KMS-11 (cell line): ENCODE data around the gene IPMK.

Experiments
- H2AFZ ChIP-seq: fragments of 200-600 bp; sonication (generic); 2 replicates; pipeline ENCODE4 v1.6.1; 2016; ENCODE audit warnings: antibody characterized with exemption, mixed run types, low read depth
- H3K27ac ChIP-seq: fragments of 200-600 bp; sonication (generic); 2 replicates; pipeline ENCODE4 v1.6.1; 2016; ENCODE audit warnings: mild to moderate bottlenecking, mixed run types
- H3K27me3 ChIP-seq: fragments of 200-600 bp; sonication (generic); 2 replicates; pipeline ENCODE4 v1.6.1; 2017; ENCODE audit warnings: mild to moderate bottlenecking, low read depth, mixed run types, moderate library complexity; ENCODE audit not compliant: insufficient read depth
- H3K36me3 ChIP-seq: fragments of 200-600 bp; sonication (generic); 2 replicates; pipeline ENCODE4 v1.6.1; 2017; ENCODE audit warnings: mild to moderate bottlenecking, mixed run types; ENCODE audit not compliant: insufficient read depth
- H3K4me1 ChIP-seq: fragments of 200-600 bp; sonication (generic); 2 replicates; pipeline ENCODE4 v1.6.1; 2016; ENCODE audit warnings: mild to moderate bottlenecking, low read depth, mixed run types; ENCODE audit not compliant: poor library complexity, severe bottlenecking
- H3K4me2 ChIP-seq: fragments of 200-600 bp; sonication (generic); 2 replicates; pipeline ENCODE4 v1.7.0; 2016; ENCODE audit warnings: mild to moderate bottlenecking, mixed run types
- H3K4me3 ChIP-seq: fragments of 200-600 bp; sonication (generic); IDR thresholded peaks from 2 replicates; pipeline ENCODE4 v1.6.1; 2017; ENCODE audit warnings: low read depth, low read length, mixed read lengths; ENCODE audit not compliant: insufficient read depth
- H3K79me2 ChIP-seq: fragments of 200-600 bp; sonication (generic); 2 replicates; pipeline ENCODE4 v1.6.1; 2016; ENCODE audit warnings: low read depth, mixed run types; ENCODE audit not compliant: insufficient read depth
- H3K9ac ChIP-seq: fragments of 200-600 bp; sonication (generic); 2 replicates; pipeline ENCODE4 v1.6.1; 2016; ENCODE audit warnings: mild to moderate bottlenecking, mixed run types
- H4K20me1 ChIP-seq: fragments of 200-600 bp; sonication (generic); 2 replicates; pipeline ENCODE4 v1.6.1; 2016; ENCODE audit warnings: mild to moderate bottlenecking, mixed run types; ENCODE audit not compliant: insufficient read depth
- CTCF ChIP-seq: fragments of 200-600 bp; sonication (generic); conservative IDR thresholded peaks from 2 replicates; pipeline ENCODE4 v1.6.1; 2017; ENCODE audit warnings: low read depth, mild to moderate bottlenecking, antibody characterized with exemption, low read length, moderate library complexity, mixed read lengths

Gene IPMK

GRCh38 chr10:58305821-58306220 is 38.1 kb upstream of the IPMK start:
- no peak for TF ChIP-seq CTCF
- Histone ChIP-seq H3K27ac (no peak overlapping the region), H3K36me3 (no peaks in the 10 kb centered on the region), H3K4me1 (no peaks in the 10 kb centered on the region), H2AFZ (no peak overlapping the region), H3K9ac (no peak overlapping the region), H3K4me3 (no peak overlapping the region), H3K27me3 (no peaks in the 10 kb centered on the region), H4K20me1 (no peaks in the 10 kb centered on the region), H3K4me2 (no peak overlapping the region), H3K79me2 (no peaks in the 10 kb centered on the region)

DNA sequence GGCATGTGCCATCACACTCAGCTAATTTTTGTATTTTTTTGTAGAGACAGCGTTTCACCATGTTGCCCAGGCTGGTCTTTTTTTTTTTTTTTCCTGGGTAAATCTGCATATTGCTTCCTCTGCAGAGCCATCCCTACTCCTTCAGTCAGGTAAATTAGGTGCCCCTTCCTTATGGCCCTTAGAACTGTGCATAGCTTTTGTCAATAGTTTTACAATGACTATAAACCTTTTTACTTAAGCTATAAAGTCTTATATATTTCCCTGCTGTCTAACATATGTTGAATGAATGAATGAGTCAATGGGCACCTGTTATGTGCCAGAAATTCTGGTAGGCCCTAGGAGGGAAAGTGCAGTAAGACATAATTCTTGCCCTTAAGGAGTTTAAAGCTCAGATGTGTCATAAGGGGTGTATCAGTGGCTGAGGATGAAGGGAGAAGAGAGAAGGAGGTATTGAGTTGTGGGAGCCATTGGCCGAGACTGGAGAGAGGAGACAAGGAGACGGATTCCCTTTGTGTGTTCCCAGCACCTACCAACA is 36.5 kb upstream of the IPMK start:
- H4K20me1 ChIP-seq = no peaks in the 10 kb centered on the region
- no peak overlapping the region for H2AFZ ChIP-seq
- H3K27me3 ChIP-seq = no peaks in the 10 kb centered on the region
- H3K4me2 ChIP-seq = no peak overlapping the region
- H3K4me1 ChIP-seq = no peaks in the 10 kb centered on the region
- no peaks in the 10 kb centered on the region for H3K79me2 ChIP-seq
- TF ChIP-seq CTCF = no peak
- H3K36me3 ChIP-seq = no peaks in the 10 kb centered on the region
- H3K4me3 ChIP-seq = no peak overlapping the region
- no peak overlapping the region for H3K27ac ChIP-seq
- no peak overlapping the region for H3K9ac ChIP-seq

DNA sequence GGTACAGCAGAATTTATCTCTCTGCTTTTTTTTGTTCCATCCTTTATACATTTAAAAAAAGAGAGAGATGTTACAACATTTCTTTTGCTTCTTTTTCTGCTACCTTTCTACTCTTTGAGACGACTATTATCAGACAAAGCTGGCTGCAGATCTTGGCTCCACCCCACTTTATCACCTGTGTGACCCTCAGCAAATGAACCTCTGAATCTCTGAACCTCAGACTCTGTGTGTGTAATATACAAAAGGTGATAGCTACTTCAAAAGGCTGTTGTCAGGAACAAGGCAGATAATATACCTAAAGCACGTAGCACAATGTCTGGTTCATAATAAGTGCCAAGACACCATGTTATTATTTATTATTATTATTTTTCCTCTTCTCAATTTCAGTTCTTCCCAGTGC is 34.6 kb upstream of the IPMK start:
- Histone ChIP-seq H3K4me2 (no peak overlapping the region), H3K4me3 (no peak overlapping the region), H2AFZ (no peak overlapping the region), H4K20me1 (no peaks in the 10 kb centered on the region), H3K27me3 (no peaks in the 10 kb centered on the region), H3K9ac (no peak overlapping the region), H3K36me3 (no peaks in the 10 kb centered on the region), H3K4me1 (no peaks in the 10 kb centered on the region), H3K79me2 (no peaks in the 10 kb centered on the region), H3K27ac (no peak overlapping the region)
- TF ChIP-seq CTCF = no peak

DNA sequence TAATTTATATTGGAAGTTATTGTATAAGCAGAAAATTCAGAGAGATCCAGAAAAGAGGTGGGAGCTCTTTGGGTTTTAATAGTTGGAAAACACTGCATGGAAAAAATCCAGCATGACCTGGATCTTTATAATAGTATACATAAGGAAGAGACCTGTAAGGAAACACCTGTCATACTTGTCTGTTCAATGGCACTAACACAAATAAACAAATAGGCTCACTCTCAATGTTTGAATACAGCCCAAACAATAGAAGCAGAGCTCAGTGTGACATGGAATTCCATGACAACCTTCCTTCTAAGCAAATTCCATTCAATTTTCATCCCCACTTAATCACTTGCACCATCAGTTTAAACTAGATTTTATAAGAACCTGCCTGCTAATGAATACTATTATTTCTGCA is 33.0 kb upstream of the IPMK start:
- H3K27me3 ChIP-seq = no peaks in the 10 kb centered on the region
- H3K4me1 ChIP-seq = no peaks in the 10 kb centered on the region
- H3K27ac ChIP-seq = no peak overlapping the region
- H3K9ac ChIP-seq = no peak overlapping the region
- H3K79me2 ChIP-seq = no peaks in the 10 kb centered on the region
- H3K4me2 ChIP-seq = no peak overlapping the region
- no peaks in the 10 kb centered on the region for H4K20me1 ChIP-seq
- no peak for TF ChIP-seq CTCF
- no peaks in the 10 kb centered on the region for H3K36me3 ChIP-seq
- no peak overlapping the region for H2AFZ ChIP-seq
- no peak overlapping the region for H3K4me3 ChIP-seq
